Dendritic cell treated with granulocyte-macrophage colony-stimulating factor and Interleukin-4, amounts not matched to agents 40 ng/mL and 50 ng/mL, for 4 days (primary cell): ENCODE measurements around the gene PYGL.

ENCODE experiments used
- H3K27ac Mint-ChIP-seq: one replicate; pipeline ENCODE4 v1.8.0; 2022; ENCODE audit warnings: mild to moderate bottlenecking, mixed read lengths
- H3K27me3 Mint-ChIP-seq: one replicate; pipeline ENCODE4 v1.8.0; 2022; ENCODE audit warnings: mild to moderate bottlenecking, mixed read lengths
- H3K36me3 Mint-ChIP-seq: one replicate; pipeline ENCODE4 v1.8.0; 2022; ENCODE audit warnings: low read depth, mixed read lengths
- H3K4me1 Mint-ChIP-seq: one replicate; pipeline ENCODE4 v1.8.0; 2022; ENCODE audit warnings: low read depth, mixed read lengths
- H3K4me3 Mint-ChIP-seq: one replicate; pipeline ENCODE4 v1.8.0; 2022; ENCODE audit warnings: mild to moderate bottlenecking, moderate library complexity, mixed read lengths
- H3K9me3 Mint-ChIP-seq: one replicate; pipeline ENCODE4 v1.8.0; 2022; ENCODE audit warnings: mixed read lengths
- intact Hi-C: fragments of 100-400 bp; cut with micrococcal nuclease; formaldehyde crosslinking; loops from one replicate; pipeline ENCODE4 v1.15.0; 2022

The PYGL gene

GRCh38 chr14:50943943-50944646, at the start of gene PYGL:
Gene PYGL, minus strand, starts transcription at chr14:50944483. Its CDS starts 80 bp downstream, at chr14:50944403.
- Mint-ChIP-seq H3K4me3 (peak within 1 kb of the TSS; percentile 92), H3K27ac (peak within 1 kb of the TSS; percentile 94), H3K4me1 (peaks cover 34% of the 10 kb centered on the region), H3K27me3 (no peaks in the 10 kb centered on the region), H3K9me3 (no peaks in the 10 kb centered on the region), H3K36me3 (peaks cover 35% of the 10 kb centered on the region)
- intact Hi-C loops, result loop anchor here (2.0 kb wide), 1 partner anchor 297 kb away; the partner anchor contains the start of gene TMX1

GRCh38 chr14:50985859-50986331, 41.6 kb upstream of the PYGL start:
- Mint-ChIP-seq H3K36me3 (no peaks in the 10 kb centered on the region), H3K9me3 (no peaks in the 10 kb centered on the region), H3K4me1 (peaks cover 15% of the 10 kb centered on the region), H3K27me3 (no peaks in the 10 kb centered on the region), H3K4me3 (no peak overlapping the region), H3K27ac (no peak overlapping the region)
- intact Hi-C loops, result no loop called here

- Mint-ChIP-seq H3K4me3 (no peak overlapping the region), H3K36me3 (no peaks in the 10 kb centered on the region), H3K27me3 (no peaks in the 10 kb centered on the region), H3K9me3 (no peaks in the 10 kb centered on the region), H3K4me1 (peaks cover 9% of the 10 kb centered on the region), H3K27ac (no peak overlapping the region)
- intact Hi-C loops, result no loop called here
Observed at GRCh38 chr14:50985124-50985858, 41.0 kb upstream of the PYGL start.

GRCh38 chr14:50984036-50984710, 39.9 kb upstream of the PYGL start:
- Mint-ChIP-seq H3K27me3 (no peaks in the 10 kb centered on the region), H3K9me3 (no peaks in the 10 kb centered on the region), H3K36me3 (no peaks in the 10 kb centered on the region), H3K4me1 (peaks cover 8% of the 10 kb centered on the region), H3K4me3 (no peak overlapping the region), H3K27ac (no peak overlapping the region)
- intact Hi-C loops, result no loop called here

GRCh38 chr14:50979941-50980850, 35.9 kb upstream of the PYGL start:
- Mint-ChIP-seq H3K4me1 (peaks cover 7% of the 10 kb centered on the region), H3K9me3 (no peaks in the 10 kb centered on the region), H3K27me3 (no peaks in the 10 kb centered on the region), H3K27ac (no peak overlapping the region), H3K36me3 (no peaks in the 10 kb centered on the region), H3K4me3 (no peak overlapping the region)
- intact Hi-C loops, result no loop called here

GRCh38 chr14:50978888-50979287, 34.6 kb upstream of the PYGL start:
- H3K4me3 Mint-ChIP-seq, result no peak overlapping the region
- intact Hi-C loops, result no loop called here
- H3K27me3 Mint-ChIP-seq, result no peaks in the 10 kb centered on the region
- peaks cover 7% of the 10 kb centered on the region for H3K4me1 Mint-ChIP-seq
- no peak overlapping the region for H3K27ac Mint-ChIP-seq
- H3K9me3 Mint-ChIP-seq, result no peaks in the 10 kb centered on the region
- H3K36me3 Mint-ChIP-seq, result no peaks in the 10 kb centered on the region

- peaks cover 7% of the 10 kb centered on the region for H3K4me1 Mint-ChIP-seq
Observed at GRCh38 chr14:50978529-50978871, 34.2 kb upstream of the PYGL start.

GRCh38 chr14:50977863-50978528, 33.7 kb upstream of the PYGL start:
- peaks cover 7% of the 10 kb centered on the region for H3K4me1 Mint-ChIP-seq
- no peaks in the 10 kb centered on the region for H3K36me3 Mint-ChIP-seq
- no peak overlapping the region for H3K27ac Mint-ChIP-seq
- intact Hi-C loops, result no loop called here
- no peaks in the 10 kb centered on the region for H3K9me3 Mint-ChIP-seq
- H3K4me3 Mint-ChIP-seq, result no peak overlapping the region
- H3K27me3 Mint-ChIP-seq, result no peaks in the 10 kb centered on the region

More at GRCh38 chr14:50978529-50978871, 34.2 kb upstream of the PYGL start:
- no peaks in the 10 kb centered on the region for H3K9me3 Mint-ChIP-seq
- H3K4me3 Mint-ChIP-seq, result no peak overlapping the region
- no peaks in the 10 kb centered on the region for H3K27me3 Mint-ChIP-seq
- intact Hi-C loops, result no loop called here
- no peaks in the 10 kb centered on the region for H3K36me3 Mint-ChIP-seq
- H3K27ac Mint-ChIP-seq, result no peak overlapping the region

- Mint-ChIP-seq H3K9me3 (no peaks in the 10 kb centered on the region), H3K27me3 (no peaks in the 10 kb centered on the region), H3K4me1 (peaks cover 12% of the 10 kb centered on the region), H3K36me3 (no peaks in the 10 kb centered on the region), H3K4me3 (no peak overlapping the region), H3K27ac (no peak overlapping the region)
- intact Hi-C loops, result no loop called here
Observed at GRCh38 chr14:50974118-50974517, 29.8 kb upstream of the PYGL start.

GRCh38 chr14:50972734-50973133, 28.5 kb upstream of the PYGL start:
- H3K9me3 Mint-ChIP-seq, result no peaks in the 10 kb centered on the region
- peaks cover 14% of the 10 kb centered on the region for H3K4me1 Mint-ChIP-seq
- H3K36me3 Mint-ChIP-seq, result no peaks in the 10 kb centered on the region
- no peak overlapping the region for H3K4me3 Mint-ChIP-seq
- H3K27me3 Mint-ChIP-seq, result no peaks in the 10 kb centered on the region
- intact Hi-C loops, result no loop called here
- H3K27ac Mint-ChIP-seq, result no peak overlapping the region

GRCh38 chr14:50970886-50971781, 26.9 kb upstream of the PYGL start:
- Mint-ChIP-seq H3K4me3 (no peak overlapping the region), H3K27me3 (no peaks in the 10 kb centered on the region), H3K9me3 (no peaks in the 10 kb centered on the region), H3K36me3 (no peaks in the 10 kb centered on the region), H3K27ac (no peak overlapping the region), H3K4me1 (peaks cover 15% of the 10 kb centered on the region)
- intact Hi-C loops, result no loop called here

- Mint-ChIP-seq H3K36me3 (no peaks in the 10 kb centered on the region), H3K4me1 (peaks cover 20% of the 10 kb centered on the region), H3K27ac (peak overlapping the region; percentile 65), H3K4me3 (no peak overlapping the region), H3K27me3 (no peaks in the 10 kb centered on the region), H3K9me3 (no peaks in the 10 kb centered on the region)
- intact Hi-C loops, result loop anchor here (10.0 kb wide), 1 partner anchor 127 kb away; the partner anchor contains the start of gene TRIM9
Observed at GRCh38 chr14:50967790-50968189, 23.5 kb upstream of the PYGL start.
